Loucy (cell line): ENCODE data around the gene RAB22A.

ENCODE experiments used
- H2AFZ ChIP-seq: fragments of 200-600 bp; sonication (generic); 2 replicates; pipeline ENCODE4 v1.6.0; 2016; ENCODE audit warnings: antibody characterized with exemption, mild to moderate bottlenecking, low read length, moderate library complexity
- H3F3A ChIP-seq: fragments of 200-600 bp; 2 replicates; pipeline ENCODE4 v1.6.0; 2016; ENCODE audit warnings: antibody characterized with exemption, low read depth, mild to moderate bottlenecking
- H3K27me3 ChIP-seq: fragments of 200-600 bp; sonication (generic); 2 replicates; pipeline ENCODE4 v1.6.1; 2014; ENCODE audit warnings: low read length, mild to moderate bottlenecking; ENCODE audit not compliant: insufficient read depth, poor library complexity, severe bottlenecking
- H3K36me3 ChIP-seq: fragments of 200-600 bp; sonication (generic); 2 replicates; pipeline ENCODE4 v1.6.1; 2016; ENCODE audit warnings: low read length; ENCODE audit not compliant: insufficient read depth
- H3K4me1 ChIP-seq: fragments of 200-600 bp; sonication (generic); 2 replicates; pipeline ENCODE4 v1.5.1; 2014; ENCODE audit warnings: low read length, mild to moderate bottlenecking; ENCODE audit not compliant: insufficient read depth, poor library complexity, severe bottlenecking
- H3K4me2 ChIP-seq: fragments of 200-600 bp; sonication (generic); 2 replicates; pipeline ENCODE4 v1.6.0; 2014; ENCODE audit warnings: antibody characterized with exemption, low read length, low read depth, mild to moderate bottlenecking; ENCODE audit not compliant: poor library complexity, severe bottlenecking
- H3K4me3 ChIP-seq: fragments of 200-600 bp; sonication (generic); 2 replicates; pipeline ENCODE4 v1.5.1; 2014; ENCODE audit warnings: low read length, mild to moderate bottlenecking, mixed read lengths; ENCODE audit not compliant: poor library complexity, severe bottlenecking
- H3K79me2 ChIP-seq: fragments of 200-600 bp; sonication (generic); 2 replicates; pipeline ENCODE4 v1.6.1; 2014; ENCODE audit warnings: low read length; ENCODE audit not compliant: insufficient read depth
- H3K9ac ChIP-seq: fragments of 200-600 bp; sonication (generic); 2 replicates; pipeline ENCODE4 v1.6.0; 2014; ENCODE audit warnings: mild to moderate bottlenecking, low read depth, low read length, moderate library complexity; ENCODE audit not compliant: poor library complexity, severe bottlenecking
- H3K9me2 ChIP-seq: fragments of 200-600 bp; sonication (generic); replicated peaks from 2 replicates; pipeline ENCODE4 v1.6.1; 2016; ENCODE audit warnings: low read depth, low read length, mixed read lengths
- H3K9me3 ChIP-seq: fragments of 200-600 bp; sonication (generic); 2 replicates; pipeline ENCODE4 v1.6.1; 2014; ENCODE audit warnings: mild to moderate bottlenecking, antibody characterized with exemption, low read length, low read depth; ENCODE audit not compliant: insufficient read depth
- H4K20me1 ChIP-seq: fragments of 200-600 bp; sonication (generic); 2 replicates; pipeline ENCODE4 v1.6.0; 2014; ENCODE audit warnings: antibody characterized with exemption, low read length, mild to moderate bottlenecking; ENCODE audit not compliant: insufficient read depth, poor library complexity, severe bottlenecking
- CTCF ChIP-seq: fragments of 200-600 bp; sonication (generic); conservative IDR thresholded peaks from 2 replicates; pipeline ENCODE4 v1.5.1; 2014; ENCODE audit warnings: mild to moderate bottlenecking, antibody characterized with exemption, low read length
- EZH2phosphoT487 ChIP-seq: fragments of 200-600 bp; IDR thresholded peaks from 2 replicates; pipeline ENCODE4 v1.6.1; 2018; ENCODE audit warnings: antibody characterized with exemption, mild to moderate bottlenecking, moderate library complexity, borderline replicate concordance

The RAB22A gene, protein sequence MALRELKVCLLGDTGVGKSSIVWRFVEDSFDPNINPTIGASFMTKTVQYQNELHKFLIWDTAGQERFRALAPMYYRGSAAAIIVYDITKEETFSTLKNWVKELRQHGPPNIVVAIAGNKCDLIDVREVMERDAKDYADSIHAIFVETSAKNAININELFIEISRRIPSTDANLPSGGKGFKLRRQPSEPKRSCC

DNA sequence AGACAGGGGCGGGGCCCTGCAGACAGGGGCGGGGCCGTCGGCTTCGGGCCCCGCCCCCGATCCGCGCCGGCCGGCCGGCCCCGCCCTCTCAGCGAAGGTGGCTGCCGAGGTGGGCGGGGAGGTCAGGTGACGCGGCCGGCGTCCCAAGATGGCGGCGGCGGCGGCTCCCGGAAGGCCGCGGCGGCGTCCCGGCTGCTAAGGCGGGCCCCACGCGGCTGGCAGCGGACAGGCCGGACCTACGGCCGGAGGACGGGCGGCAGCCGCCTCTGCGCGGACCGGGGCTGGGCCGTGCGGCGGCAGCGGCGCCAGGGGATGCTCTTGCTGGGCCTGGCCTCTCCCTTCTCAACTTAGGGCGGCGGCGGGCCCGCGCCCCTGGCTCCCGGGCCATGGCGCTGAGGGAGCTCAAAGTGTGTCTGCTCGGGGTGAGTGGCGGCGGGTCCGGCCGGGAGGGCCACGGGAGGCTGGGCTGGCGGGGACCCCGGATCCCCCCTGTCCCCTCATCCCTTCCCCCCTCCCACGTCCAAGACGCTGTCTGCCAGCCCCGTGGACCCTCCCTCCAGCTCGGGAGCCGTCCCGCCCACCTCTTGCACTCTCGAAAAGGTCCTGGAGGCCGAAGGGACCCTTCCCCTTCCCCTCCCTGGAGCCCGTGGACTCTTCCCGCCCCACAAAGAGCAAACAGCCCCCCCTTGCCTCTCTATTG lies at the start of gene RAB22A:
Gene RAB22A, plus strand, starts transcription at position 125 of the 700 bp plus-strand sequence. Its CDS starts 262 bp downstream, at position 387.
- Histone ChIP-seq H3K9me3 (no peaks in the 10 kb centered on the region), H4K20me1 (peaks cover 3% of the 10 kb centered on the region), H3K79me2 (peaks cover 34% of the 10 kb centered on the region), H3K27me3 (no peaks in the 10 kb centered on the region), H3K9me2 (no peaks in the 10 kb centered on the region), H3K4me3 (peak within 1 kb of the TSS; percentile 85), H2AFZ (peak within 1 kb of the TSS; percentile 66), H3K4me2 (peak within 1 kb of the TSS; percentile 95), H3K4me1 (peaks cover 42% of the 10 kb centered on the region), H3K36me3 (no peaks in the 10 kb centered on the region), H3F3A (peaks cover 13% of the 10 kb centered on the region), H3K9ac (peak within 1 kb of the TSS; percentile 83)
- TF ChIP-seq CTCF, result no peak
- no peak for TF ChIP-seq EZH2phosphoT487

DNA sequence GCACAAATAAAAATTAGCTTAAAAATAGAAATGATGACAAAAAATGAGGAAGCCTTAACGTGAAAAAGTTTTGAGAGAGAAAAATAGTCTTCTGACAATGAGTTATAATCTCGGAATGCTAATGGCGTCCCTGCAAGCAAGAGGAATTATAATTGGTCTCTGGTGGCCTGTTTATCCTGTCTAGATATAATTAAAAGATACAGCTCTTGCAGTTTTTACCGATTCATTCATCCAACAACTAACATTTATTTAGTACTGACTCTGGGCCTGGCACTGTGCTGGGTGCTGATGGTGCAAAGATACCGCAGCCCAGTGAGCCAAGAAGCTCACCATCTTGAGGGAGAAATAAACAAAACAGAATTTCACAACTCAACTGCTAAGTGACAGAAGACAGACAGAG lies 49.5 kb upstream of the RAB22A start:
- no peak overlapping the region for H3K4me2 ChIP-seq
- H3K9me2 ChIP-seq, result no peaks in the 10 kb centered on the region
- no peak overlapping the region for H3K4me3 ChIP-seq
- no peaks in the 10 kb centered on the region for H3K27me3 ChIP-seq
- no peaks in the 10 kb centered on the region for H3K79me2 ChIP-seq
- no peaks in the 10 kb centered on the region for H3K9me3 ChIP-seq
- no peaks in the 10 kb centered on the region for H3K36me3 ChIP-seq
- no peaks in the 10 kb centered on the region for H3F3A ChIP-seq
- no peak overlapping the region for H2AFZ ChIP-seq
- no peak overlapping the region for H3K9ac ChIP-seq
- TF ChIP-seq CTCF, result no peak
- no peak for TF ChIP-seq EZH2phosphoT487
- peaks cover 7% of the 10 kb centered on the region for H3K4me1 ChIP-seq
- no peaks in the 10 kb centered on the region for H4K20me1 ChIP-seq

DNA sequence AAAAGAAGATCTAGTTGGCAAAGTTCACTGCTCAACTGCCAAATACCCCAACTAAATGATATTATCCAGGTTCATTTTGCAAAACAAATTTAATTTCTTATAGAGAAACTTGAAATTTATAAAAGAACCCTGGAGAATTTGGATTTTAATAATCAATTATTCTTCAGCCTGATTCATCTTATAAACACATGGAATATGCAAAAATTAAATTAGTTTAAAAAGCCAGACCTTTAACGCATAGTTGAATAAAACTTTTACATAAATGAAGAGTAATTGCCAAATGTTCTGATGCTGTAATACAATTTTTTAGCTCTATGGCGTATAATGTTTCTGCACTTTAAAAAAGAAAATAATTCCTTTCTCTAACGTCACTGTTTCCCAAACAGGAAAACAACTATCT lies 47.9 kb upstream of the RAB22A start:
- Histone ChIP-seq H3K9ac (no peak overlapping the region), H3F3A (no peaks in the 10 kb centered on the region), H3K27me3 (no peaks in the 10 kb centered on the region), H4K20me1 (no peaks in the 10 kb centered on the region), H3K79me2 (no peaks in the 10 kb centered on the region), H3K9me3 (no peaks in the 10 kb centered on the region), H3K4me3 (no peak overlapping the region), H2AFZ (no peak overlapping the region), H3K4me1 (peaks cover 3% of the 10 kb centered on the region), H3K9me2 (no peaks in the 10 kb centered on the region), H3K36me3 (no peaks in the 10 kb centered on the region), H3K4me2 (no peak overlapping the region)
- TF ChIP-seq EZH2phosphoT487, result no peak
- no peak for TF ChIP-seq CTCF
